Ovary (tissue), 9 donors: ENCODE results near the gene PTCH1. TPM values are rescaled to one million over a fixed set of nuclear protein-coding genes. Genes with fewer than 3 reads are reported as not detected.

Source experiments
- DNase-seq, 5 donors: peaks; one replicate each; pipeline ENCODE4 v3.0.0-alpha.2; 2019 to 2020
- H3K27ac ChIP-seq, 2 donors: fragments of 200-600 bp; one replicate each; pipeline versions ENCODE4 v1.5.1 to v1.8.0; 2019 to 2022
- H3K27me3 ChIP-seq: fragments of 200-600 bp; one replicate; pipeline ENCODE4 v1.8.0; 2022
- H3K36me3 ChIP-seq: fragments of 200-600 bp; sonication (generic); one replicate; pipeline ENCODE4 v1.5.1; 2019
- H3K4me1 ChIP-seq: one replicate; pipeline ENCODE4 v1.8.1; 2013; ENCODE audit warnings: mild to moderate bottlenecking, moderate library complexity; ENCODE audit not compliant: insufficient read depth
- H3K4me3 ChIP-seq: fragments of 200-600 bp; sonication (generic); one replicate; pipeline ENCODE4 v1.5.1; 2017
- H3K9me3 ChIP-seq, 2 donors: fragments of 200-600 bp in 1 of 2; sonication (generic) in 1 of 2; one replicate each; pipeline versions ENCODE4 v1.5.1 to v1.8.1; 2013 to 2019; ENCODE audit warnings: mild to moderate bottlenecking in 1 of 2, moderate library complexity in 1 of 2
- CTCF ChIP-seq, 3 donors: fragments of 450-650 bp in 2 of 3; fragments of 200-600 bp in 1 of 3; IDR thresholded peaks; one replicate each; pipeline versions ENCODE4 v1.5.1 to v1.8.0; 2016 to 2022; ENCODE audit warnings: antibody characterized with exemption in 3 of 3, mild to moderate bottlenecking in 1 of 3
- EP300 ChIP-seq: sonication (generic); formaldehyde crosslinking; IDR thresholded peaks from one replicate; pipeline ENCODE4 v1.6.1; 2017; ENCODE audit warnings: antibody characterized with exemption
- POLR2A ChIP-seq: fragments of 450-650 bp; IDR thresholded peaks from one replicate; pipeline ENCODE4 v1.6.1; 2017; ENCODE audit warnings: antibody characterized with exemption, mild to moderate bottlenecking, moderate library complexity
- WGBS, 3 donors: extraction: QIAGEN DNeasy Blood & Tissue Kit in 1 of 3; methylation state at CpG; one replicate each; pipeline versions ENCODE4 v1.1.5 to v1.1.7; 2013 to 2017; 5-methylcytosine and 5-hydroxymethylcytosine counted together
- intact Hi-C, 4 donors: fragments of 100-400 bp; cut with DNase I; formaldehyde crosslinking; loops; one replicate each; pipeline versions ENCODE4 v1.11.0 to v1.15.1; 2022 to 2023
- polyA plus RNA-seq, 2 donors: library from polyadenylated mRNA; stranded (reverse); fragments of 200-250 nt in 1 of 2; fragments of 350-450 nt in 1 of 2; fragmentation: Illumina TruSeq in 1 of 2; extraction: RNeasy Lipid Tissue Mini Kit (QIAGEN cat#74804) in 1 of 2; gene quantifications; one replicate each; pipeline ENCODE4 v1.2.3, GENCODE V29; 2013 to 2014
- total RNA-seq, 7 donors: library from RNA; depleted of rRNA in 2 of 7; stranded (reverse); fragments of >200 nt in 2 of 7; fragmentation: NEBNext Ultra II Directional in 3 of 7; extraction: Animal tissue kit (Norgen Biotek cat#: 25700) in 3 of 7; gene quantifications; one replicate each; pipeline versions ENCODE4 v1.1.0 to v1.2.4, GENCODE V29; 2016 to 2023
- donor health status: DM: no; HTN: no; CAD: no; lungs with moderate emphysema.
- donor health status: DM: no; HTN: no; CAD: no.
- donor health status: Bipolar disorder and iron deficiency.
- donor health status: DM: yes; HTN: yes; CAD: no.
- donor health status: DM: no; HTN: no; CAD: no.
- donor health status: DM: yes; HTN: yes; CAD: no.

Gene PTCH1
- total and polyA plus RNA-seq, 9 donors: 6.4 to 24.3 (median 13.5) TPM

GRCh38 chr9:95431286-95431685 lies 85.5 kb downstream of the PTCH1 start:
- H3K9me3 ChIP-seq: no peaks in the 10 kb centered on the region
- TF ChIP-seq EP300: no peak
- no peak for TF ChIP-seq CTCF (IDR thresholded peaks at IDR 0.05)
- TF ChIP-seq POLR2A: no peak
- WGBS, 3 donors: 88 to 89% (median 89%) methylated on average over 1 of the region's 1 CpG
- H3K27ac ChIP-seq: no peak overlapping the region
- H3K27me3 ChIP-seq: no peaks in the 10 kb centered on the region
- intact Hi-C loops: no loop called here
- H3K4me1 ChIP-seq: peaks cover 2% of the 10 kb centered on the region
- DNase-seq: no peak
- H3K4me3 ChIP-seq: no peak overlapping the region
- H3K36me3 ChIP-seq: no peaks in the 10 kb centered on the region

DNA sequence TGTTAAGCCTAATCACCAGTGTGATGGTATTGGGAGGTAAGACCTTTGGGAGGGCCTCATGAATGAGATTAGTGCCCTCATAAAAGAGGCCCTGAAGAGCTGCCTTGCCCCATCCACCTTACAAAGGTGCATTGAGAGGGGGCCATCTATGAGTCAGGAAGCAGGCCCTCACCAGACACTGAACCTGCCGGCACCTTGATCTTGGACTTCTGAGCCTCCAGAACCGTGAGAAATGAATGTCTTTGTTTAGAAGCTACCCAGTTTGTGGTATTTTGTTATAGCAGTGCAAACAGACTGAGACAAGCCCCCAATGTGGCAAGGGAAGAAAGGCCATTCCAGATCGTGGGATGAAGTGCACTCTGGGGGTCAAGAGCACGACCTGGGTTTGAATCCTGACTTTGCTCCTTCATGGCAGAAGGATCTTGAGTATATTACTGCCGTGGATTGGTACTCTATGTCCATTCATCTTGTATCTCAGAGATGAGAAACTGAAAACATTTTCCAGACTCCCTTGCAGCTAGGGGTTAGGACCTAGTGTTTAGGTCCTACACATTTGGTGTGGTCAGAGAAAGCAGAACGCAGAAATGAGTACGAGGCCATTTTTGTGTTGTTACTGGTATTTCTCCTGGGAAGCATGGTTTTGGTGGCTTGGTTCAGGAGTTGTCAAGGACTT lies 86.7 kb downstream of the PTCH1 start:
- TF ChIP-seq EP300: no peak
- TF ChIP-seq POLR2A: no peak
- no peak for TF ChIP-seq CTCF (IDR thresholded peaks at IDR 0.05)
- intact Hi-C loops: no loop called here
- 92 to 94% (median 94%) methylated on average over 7 of the region's 7 CpGs for WGBS, 3 donors
- H3K27ac ChIP-seq: no peak overlapping the region
- H3K4me1 ChIP-seq: peaks cover 4% of the 10 kb centered on the region
- no peaks in the 10 kb centered on the region for H3K9me3 ChIP-seq
- no peaks in the 10 kb centered on the region for H3K27me3 ChIP-seq
- no peak for DNase-seq
- no peaks in the 10 kb centered on the region for H3K36me3 ChIP-seq
- no peak overlapping the region for H3K4me3 ChIP-seq

DNA sequence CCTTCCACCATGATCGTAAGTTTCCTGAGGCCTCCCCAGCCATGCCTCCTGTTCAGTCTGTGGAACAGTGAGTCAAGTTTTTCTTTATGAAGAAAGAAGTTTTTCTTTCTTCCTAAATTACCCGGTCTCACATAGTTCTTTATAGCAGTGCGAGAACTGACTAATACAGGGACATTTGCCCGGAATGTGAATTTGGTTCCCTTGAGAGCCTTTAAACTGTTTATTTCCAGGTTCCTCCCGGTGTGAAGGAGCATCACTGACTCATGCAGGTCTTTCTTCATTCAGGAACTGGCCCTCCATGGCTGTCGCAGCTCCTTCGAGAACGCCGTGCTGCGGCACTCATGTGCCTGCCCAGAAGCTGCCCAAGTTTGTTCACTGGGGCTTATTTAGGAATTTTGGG lies 87.7 kb downstream of the PTCH1 start:
- Histone ChIP-seq H3K27me3 (no peaks in the 10 kb centered on the region), H3K27ac (no peak overlapping the region), H3K36me3 (no peaks in the 10 kb centered on the region), H3K4me3 (no peak overlapping the region), H3K9me3 (no peaks in the 10 kb centered on the region), H3K4me1 (peaks cover 4% of the 10 kb centered on the region)
- intact Hi-C loops: no loop called here
- TF ChIP-seq CTCF (IDR thresholded peaks at IDR 0.05) (no peak), EP300 (no peak), POLR2A (no peak)
- DNase-seq: no peak
- 89 to 94% (median 90%) methylated on average over 10 of the region's 10 CpGs for WGBS, 3 donors

DNA sequence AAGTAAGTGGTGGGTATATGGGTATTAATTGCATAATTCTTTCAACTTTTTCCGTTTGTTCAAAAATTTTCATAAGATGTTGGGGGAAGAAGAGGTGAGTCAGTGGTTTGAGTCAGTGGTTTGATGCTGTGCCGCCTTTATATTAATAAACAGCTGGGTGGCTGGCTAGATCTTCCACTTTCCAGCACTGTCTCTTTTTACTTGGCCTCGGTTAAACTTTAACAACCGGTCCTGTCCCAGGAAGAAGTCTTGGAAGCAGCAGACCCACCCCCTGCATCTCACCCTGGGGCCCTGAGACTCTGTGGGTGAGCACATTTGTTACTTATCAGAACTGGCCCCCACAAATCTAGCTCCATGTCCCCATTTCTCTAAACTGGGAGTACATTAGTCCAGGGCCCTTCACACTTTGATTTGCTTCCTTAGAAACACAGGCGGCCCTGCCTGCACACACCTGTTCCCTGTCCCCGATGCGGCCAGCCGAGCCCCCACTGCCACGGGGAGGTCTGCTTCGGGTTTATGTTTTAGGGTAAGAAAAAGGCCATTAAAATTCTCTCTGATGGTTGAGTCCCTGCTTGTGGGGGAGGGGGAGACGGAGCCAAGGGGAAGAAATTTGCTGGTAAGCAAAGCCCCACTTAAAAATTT lies 90.7 kb downstream of the PTCH1 start:
- H3K27me3 ChIP-seq: no peaks in the 10 kb centered on the region
- H3K4me1 ChIP-seq: peaks cover 4% of the 10 kb centered on the region
- no peak for DNase-seq
- peak overlapping the region in 1 of 2 donors; percentile 10 for H3K27ac ChIP-seq
- intact Hi-C loops: no loop called here
- no peaks in the 10 kb centered on the region for H3K36me3 ChIP-seq
- H3K9me3 ChIP-seq: no peaks in the 10 kb centered on the region
- WGBS, 3 donors: 20 to 33% (median 25%) methylated on average over 11 of the region's 11 CpGs
- TF ChIP-seq POLR2A (no peak), EP300 (no peak), CTCF (IDR thresholded peaks at IDR 0.05) (no peak)
- H3K4me3 ChIP-seq: peak overlapping the region; percentile 37
